Fibroblast of the conjunctiva (primary cell): ENCODE results near the gene WIZ.
"Not testable (repeated sequence)": the region's sequence is repeated elsewhere in the genome, so short reads cannot be mapped to it uniquely, and the experiment has no call there.

Experiments
- DNase-seq: peaks from one replicate; pipeline ENCODE4 v3.0.0-alpha.2; 2010; ENCODE audit warnings: low read depth

WIZ gene

DNA sequence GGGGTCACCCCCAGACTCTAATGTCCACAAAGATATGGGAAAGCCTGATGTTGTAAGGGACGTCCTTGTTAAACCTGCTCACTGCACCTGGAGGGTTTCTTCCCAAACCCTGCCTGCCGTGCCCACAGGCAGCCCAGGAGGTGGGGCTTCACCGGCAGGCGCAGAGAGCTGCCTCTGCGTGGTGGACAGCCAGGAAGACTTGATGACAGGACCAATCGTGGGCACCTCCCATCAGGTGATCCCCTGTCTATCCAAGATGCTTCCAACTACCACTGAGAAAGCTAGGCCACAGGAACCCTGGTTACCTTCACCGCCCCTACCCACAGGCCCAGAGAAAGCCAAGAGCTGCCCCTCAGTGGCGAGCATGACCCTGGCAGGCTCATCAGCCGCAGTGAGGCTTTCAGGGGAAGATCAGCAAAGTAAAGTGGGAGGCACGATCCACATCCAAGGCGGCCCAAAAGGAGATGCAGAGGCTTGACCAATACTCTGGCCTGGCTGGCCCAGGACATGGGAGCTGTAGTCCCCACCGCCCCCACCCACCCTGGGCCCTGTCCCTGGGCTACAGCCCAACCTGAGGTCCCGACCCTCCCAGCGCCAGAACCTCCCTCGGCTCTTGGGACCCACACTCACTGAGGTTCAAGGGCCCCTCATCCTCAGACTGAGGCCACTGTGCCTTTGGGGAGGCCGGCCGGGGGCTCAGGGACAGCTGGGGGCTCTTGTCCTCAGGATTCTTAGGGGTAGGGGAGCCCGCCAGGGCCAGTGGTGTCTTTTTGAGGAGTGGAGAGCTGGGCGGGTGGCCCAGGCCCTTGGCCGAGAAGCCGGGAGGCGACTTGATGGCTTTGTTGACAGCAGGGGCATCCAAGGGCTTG lies 20.6 kb downstream of the WIZ start:
- DNase-seq = no peak

GRCh38 chr19:15427991-15428471 lies 21.7 kb downstream of the WIZ start:
- no peak for DNase-seq

- DNase-seq = no peak
Measured at GRCh38 chr19:15427350-15427700, 22.4 kb downstream of the WIZ start.

- no peak for DNase-seq
Measured at GRCh38 chr19:15426485-15427349, 23.0 kb downstream of the WIZ start.

DNA sequence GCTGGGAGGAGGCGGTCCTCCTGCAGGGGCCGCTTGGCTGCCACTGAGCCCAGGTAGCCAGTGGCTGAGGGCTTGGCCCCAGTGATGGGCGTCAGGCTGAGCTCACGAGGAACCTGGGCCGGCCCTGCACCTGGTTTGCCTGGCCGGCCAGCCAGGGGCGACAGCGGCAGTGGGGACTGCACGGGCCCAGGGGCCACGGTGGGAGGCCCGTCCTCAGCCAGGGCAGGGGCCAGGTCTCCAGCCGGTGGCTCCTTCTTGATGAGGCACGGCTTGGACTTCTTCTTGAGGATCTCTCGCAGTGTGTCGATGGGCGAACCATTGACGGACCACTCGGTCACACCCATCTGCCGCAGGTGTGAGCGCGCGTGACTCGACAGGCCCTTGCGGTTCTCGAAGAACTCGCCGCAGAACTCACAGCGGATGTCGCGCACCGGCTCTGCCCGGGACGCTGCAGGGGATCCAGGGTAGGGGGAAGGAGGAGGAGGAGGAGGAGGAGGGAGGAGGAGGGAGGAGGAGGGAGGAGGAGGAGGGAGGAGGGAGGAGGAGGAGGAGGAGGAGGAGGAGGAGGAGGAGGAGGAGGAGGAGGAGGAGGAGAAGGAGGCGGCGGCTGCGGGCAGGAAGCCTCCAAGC lies 24.3 kb downstream of the WIZ start:
- no peak for DNase-seq

DNA sequence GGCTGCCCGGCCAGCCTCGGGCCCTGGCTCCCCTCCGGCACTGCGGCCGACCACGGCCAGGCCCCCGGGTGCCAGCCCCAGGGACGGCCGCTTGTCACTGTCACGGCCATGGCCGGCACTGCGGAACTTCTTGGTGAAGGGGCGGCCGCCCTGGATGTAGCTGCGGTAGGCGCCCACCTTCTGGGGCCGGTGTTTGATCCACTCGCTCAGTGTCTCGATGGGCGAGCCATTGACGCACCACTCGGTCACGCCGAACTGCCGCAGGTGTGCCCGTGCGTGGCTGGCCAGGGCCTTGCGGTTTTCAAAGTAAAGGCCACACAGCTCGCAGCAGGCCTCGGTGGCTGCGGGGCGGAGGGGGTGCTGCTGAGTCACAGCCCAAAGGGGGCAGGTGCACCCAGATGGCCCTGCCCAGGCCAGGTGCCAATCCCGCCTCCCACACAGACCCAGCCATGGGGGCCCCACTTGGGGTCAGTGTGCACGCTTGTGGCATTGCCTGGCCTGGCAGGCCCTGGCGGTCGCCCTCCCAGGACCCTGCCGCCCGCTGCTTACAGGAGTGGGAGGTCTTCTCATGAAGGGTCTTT lies 25.0 kb downstream of the WIZ start:
- no peak for DNase-seq

GRCh38 chr19:15424121-15424520 lies 25.6 kb downstream of the WIZ start:
- no peak for DNase-seq

GRCh38 chr19:15423130-15423529 lies 26.6 kb downstream of the WIZ start:
- DNase-seq = no peak

DNA sequence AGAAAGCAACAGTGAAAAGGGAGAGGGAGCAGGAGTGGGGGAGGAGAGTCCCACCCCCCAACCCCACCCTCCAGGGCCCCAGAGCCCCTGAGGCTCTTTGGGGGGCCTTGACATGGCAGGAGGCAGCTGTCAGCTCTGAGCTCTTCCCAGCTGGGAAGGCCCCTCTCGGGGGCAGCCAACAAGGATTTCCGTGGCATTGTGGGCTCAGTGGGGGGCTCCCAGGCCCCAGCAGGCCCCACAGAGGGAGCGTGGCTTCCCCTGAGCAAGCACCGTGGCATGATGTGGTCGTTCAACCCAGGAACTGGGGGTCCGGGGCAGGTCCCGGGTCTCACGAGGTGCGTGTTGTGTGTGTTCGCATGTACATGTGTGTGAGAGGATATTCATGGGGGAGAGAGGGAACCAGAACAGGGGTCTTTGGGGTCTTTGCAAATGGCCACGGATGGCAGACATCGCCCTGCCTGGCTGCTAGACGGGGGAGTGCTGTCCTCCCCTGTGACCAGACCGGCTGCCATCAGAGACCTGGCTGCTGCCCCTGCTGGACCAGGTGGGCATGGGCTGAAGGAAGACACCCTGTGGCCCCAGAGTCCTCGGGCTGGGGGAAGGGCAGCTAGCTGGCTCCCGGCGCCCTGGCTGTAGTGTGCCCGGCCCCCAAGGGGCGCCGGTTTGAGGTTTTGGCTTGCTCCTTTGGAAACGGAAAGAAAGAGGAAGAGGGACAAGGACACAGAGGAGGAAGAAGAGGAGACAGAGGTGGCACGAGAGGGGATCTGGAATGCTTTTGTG lies 27.3 kb downstream of the WIZ start:
- no peak for DNase-seq

DNA sequence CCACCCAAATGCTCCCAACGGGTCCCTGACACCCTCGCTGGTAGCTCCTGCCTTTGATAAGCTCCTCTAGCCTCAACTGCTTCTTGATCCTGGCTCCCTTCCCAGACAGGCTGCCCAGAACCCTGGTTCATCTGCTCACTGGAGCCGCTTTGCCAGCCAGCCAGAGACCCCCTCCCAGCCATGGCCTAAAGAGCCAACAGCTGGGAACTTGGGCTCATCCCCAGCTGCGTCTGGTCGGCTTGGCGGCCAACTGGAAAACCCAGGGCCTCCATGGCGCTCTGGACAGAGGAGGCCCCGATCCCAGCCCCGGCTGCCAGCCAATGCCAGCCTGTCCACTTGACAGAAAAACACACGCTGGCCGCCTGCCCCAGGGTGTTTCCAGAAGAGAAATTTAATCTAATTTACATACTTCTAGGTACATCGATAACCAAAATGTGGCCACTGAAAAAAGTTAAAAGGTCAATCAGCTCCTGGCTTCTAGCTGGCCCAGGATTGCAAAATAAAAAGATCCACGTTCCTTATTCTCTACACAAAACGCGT lies 28.0 kb downstream of the WIZ start:
- no peak for DNase-seq

GRCh38 chr19:15421136-15421695 lies 28.5 kb downstream of the WIZ start:
- DNase-seq = no peak

GRCh38 chr19:15419413-15420025 lies 30.2 kb downstream of the WIZ start:
- no peak for DNase-seq

- peak; percentile 100 for DNase-seq
Measured at GRCh38 chr19:15418579-15419412, 31.0 kb downstream of the WIZ start, which contains the start of gene AKAP8L. Gene AKAP8L (minus strand): TSS chr19:15418988. CDS start chr19:15418923, 65 bp downstream.

DNA sequence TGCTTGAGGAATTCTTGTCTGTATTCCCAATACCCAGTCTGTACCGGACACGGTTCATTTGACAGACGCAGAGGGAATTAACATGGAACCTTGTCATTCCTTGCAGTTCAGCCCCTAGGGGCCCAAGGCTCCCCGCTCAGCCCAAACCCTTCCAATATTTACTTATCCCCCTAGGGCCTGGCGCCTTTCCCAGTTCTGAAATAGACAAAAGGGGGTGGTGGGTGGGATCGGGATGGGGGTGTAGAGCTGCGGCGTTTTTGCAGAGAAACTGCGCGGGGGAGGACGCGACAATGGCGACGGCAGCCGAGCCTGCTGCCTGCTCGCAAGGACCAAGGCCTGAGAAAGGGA lies 31.6 kb downstream of the WIZ start:
- DNase-seq = no peak

GRCh38 chr19:15417699-15418098 lies 32.1 kb downstream of the WIZ start:
- DNase-seq = no peak

- DNase-seq = no peak
Measured at GRCh38 chr19:15412832-15413231, 36.9 kb downstream of the WIZ start.

- not testable (repeated sequence) for DNase-seq
Measured at GRCh38 chr19:15411351-15411750, 38.4 kb downstream of the WIZ start.

GRCh38 chr19:15404780-15405211 lies 45.0 kb downstream of the WIZ start:
- DNase-seq = no peak

DNA sequence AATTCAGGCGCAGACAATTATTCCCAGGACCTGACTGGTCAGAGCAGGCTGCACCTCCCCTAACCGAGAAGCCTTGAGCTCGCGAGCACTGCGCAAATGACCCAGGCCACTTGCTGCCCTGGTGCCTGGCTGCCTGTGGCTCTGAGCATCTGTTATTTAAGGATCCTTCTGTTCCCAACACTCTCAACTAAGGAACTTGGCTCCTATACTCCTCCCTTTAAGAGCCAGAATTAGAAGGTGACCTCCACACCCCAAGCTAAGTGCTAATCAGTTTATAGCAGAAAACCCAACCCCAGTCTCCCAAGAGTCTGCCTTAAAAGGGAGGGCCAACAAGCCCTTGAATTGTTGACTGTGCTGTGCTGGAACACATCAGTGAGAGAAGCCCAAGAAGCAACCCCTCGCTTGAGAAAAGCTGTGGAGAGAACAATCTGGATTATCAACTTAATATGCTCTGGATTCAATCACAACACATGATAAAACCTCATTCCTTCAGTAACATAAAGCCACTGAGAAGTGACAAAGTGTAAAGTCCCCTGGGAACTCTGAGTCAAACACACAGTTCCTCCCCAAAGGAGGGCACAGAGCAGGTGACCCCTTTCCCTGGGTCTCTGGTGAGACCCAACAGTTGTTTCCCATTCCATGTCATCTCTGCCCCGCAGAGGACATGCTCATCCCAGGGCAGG lies 45.5 kb downstream of the WIZ start:
- DNase-seq = no peak
